GM23338 (cell line): ENCODE results near the gene CTAGE9. TPM values are rescaled to one million over a fixed set of nuclear protein-coding genes. Genes with fewer than 3 reads are reported as not detected.

Experiments used
- ATAC-seq: fragments of 200-7000 bp; cut with Tn5 transposase; 3 replicates; pipeline ENCODE4 v1.9.1; 2020
- DNase-seq: peaks from one replicate; pipeline ENCODE4 v3.0.0-alpha.2; 2015; ENCODE audit warnings: low spot score
- H2AFZ ChIP-seq: fragments of 200-600 bp; sonication (generic); 2 replicates; pipeline ENCODE4 v1.8.0; 2016; ENCODE audit warnings: antibody characterized with exemption, mild to moderate bottlenecking, moderate library complexity
- H3F3A ChIP-seq: fragments of 200-600 bp; sonication (generic); replicated peaks from 2 replicates; pipeline ENCODE4 v1.8.0; 2017; ENCODE audit warnings: antibody characterized with exemption, mixed run types, low read depth
- H3K27ac ChIP-seq: fragments of 200-600 bp; sonication (generic); 2 replicates; pipeline ENCODE4 v1.6.1; 2016; ENCODE audit warnings: low read depth
- H3K27me3 ChIP-seq: fragments of 200-600 bp; sonication (generic); 2 replicates; pipeline ENCODE4 v1.8.0; 2016; ENCODE audit warnings: mild to moderate bottlenecking, mixed run types, moderate library complexity; ENCODE audit not compliant: insufficient read depth
- H3K36me3 ChIP-seq: fragments of 200-600 bp; sonication (generic); 2 replicates; pipeline ENCODE4 v1.8.0; 2016; ENCODE audit warnings: mild to moderate bottlenecking; ENCODE audit not compliant: insufficient read depth
- H3K4me1 ChIP-seq: fragments of 200-600 bp; sonication (generic); 2 replicates; pipeline ENCODE4 v1.8.0; 2016; ENCODE audit warnings: mild to moderate bottlenecking, moderate library complexity; ENCODE audit not compliant: insufficient read depth
- H3K4me2 ChIP-seq: fragments of 200-600 bp; sonication (generic); 2 replicates; pipeline ENCODE4 v1.7.1; 2017; ENCODE audit warnings: mixed run types
- H3K4me3 ChIP-seq: fragments of 200-600 bp; sonication (generic); 2 replicates; pipeline ENCODE4 v1.6.1; 2016; ENCODE audit warnings: mixed run types
- H3K79me2 ChIP-seq: fragments of 200-600 bp; sonication (generic); replicated peaks from 2 replicates; pipeline ENCODE4 v1.8.0; 2017; ENCODE audit warnings: mild to moderate bottlenecking; ENCODE audit not compliant: insufficient read depth
- H3K9me2 ChIP-seq: fragments of 200-600 bp; sonication (generic); 2 replicates; pipeline ENCODE4 v1.8.0; 2017; ENCODE audit not compliant: insufficient read depth
- H4K20me1 ChIP-seq: fragments of 200-600 bp; sonication (generic); replicated peaks from 2 replicates; pipeline ENCODE4 v1.8.0; 2017; ENCODE audit warnings: mild to moderate bottlenecking; ENCODE audit not compliant: insufficient read depth
- H3K27ac Mint-ChIP-seq: 2 replicates; pipeline ENCODE4 v1.8.0; 2020; ENCODE audit warnings: inconsistent platforms, mild to moderate bottlenecking, moderate library complexity, mixed read lengths
- H3K27me3 Mint-ChIP-seq: 3 replicates; pipeline ENCODE4 v1.8.0; 2022; ENCODE audit warnings: low read depth, mild to moderate bottlenecking, moderate library complexity, mixed read lengths, inconsistent platforms; ENCODE audit not compliant: insufficient read depth, poor library complexity
- H3K36me3 Mint-ChIP-seq: 3 replicates; pipeline ENCODE4 v1.8.0; 2021; ENCODE audit warnings: low read depth, mild to moderate bottlenecking, inconsistent platforms, moderate library complexity, mixed read lengths
- H3K4me1 Mint-ChIP-seq: 3 replicates; pipeline ENCODE4 v1.8.0; 2020; ENCODE audit warnings: mild to moderate bottlenecking, inconsistent platforms, mixed read lengths
- H3K4me3 Mint-ChIP-seq: 3 replicates; pipeline ENCODE4 v1.8.0; 2021; ENCODE audit warnings: moderate library complexity, mild to moderate bottlenecking, inconsistent platforms, mixed read lengths
- H3K9me3 Mint-ChIP-seq: 3 replicates; pipeline ENCODE4 v1.8.0; 2020; ENCODE audit warnings: moderate library complexity, mild to moderate bottlenecking, inconsistent platforms, mixed read lengths
- ETS1 ChIP-seq: IDR thresholded peaks from 2 replicates; pipeline ENCODE4 v1.6.1; 2016; ENCODE audit warnings: antibody characterized with exemption
- EZH2phosphoT487 ChIP-seq: fragments of 200-600 bp; sonication (generic); IDR thresholded peaks from one replicate; pipeline ENCODE4 v1.8.1; 2018; ENCODE audit warnings: antibody characterized with exemption; ENCODE audit not compliant: unreplicated experiment
- JUNB ChIP-seq: IDR thresholded peaks from one replicate; pipeline ENCODE4 v1.6.1; 2016; ENCODE audit warnings: antibody characterized with exemption; ENCODE audit not compliant: unreplicated experiment
- NANOG ChIP-seq: IDR thresholded peaks from 2 replicates; pipeline ENCODE4 v1.6.1; 2016; ENCODE audit warnings: antibody characterized with exemption, borderline replicate concordance
- REST ChIP-seq: IDR thresholded peaks from one replicate; pipeline ENCODE4 v1.6.1; 2018; ENCODE audit warnings: antibody characterized with exemption; ENCODE audit not compliant: unreplicated experiment
- STAT1 ChIP-seq: IDR thresholded peaks from one replicate; pipeline ENCODE4 v1.6.1; 2016; ENCODE audit warnings: antibody characterized with exemption; ENCODE audit not compliant: unreplicated experiment
- ZNF114 ChIP-seq: fragments of 250-450 bp; sonication (Bioruptor Pico); IDR thresholded peaks from 2 replicates; pipeline ENCODE4 v1.5.0; 2020; ENCODE audit warnings: mild to moderate bottlenecking, moderate library complexity
- ZNF331 ChIP-seq: fragments of 250-450 bp; sonication (Bioruptor Pico); IDR thresholded peaks from 2 replicates; pipeline ENCODE4 v1.5.0; 2020; ENCODE audit warnings: low read depth, mild to moderate bottlenecking, moderate library complexity
- ZNF462 ChIP-seq: fragments of 250-450 bp; sonication (Bioruptor Pico); IDR thresholded peaks from 2 replicates; pipeline ENCODE4 v1.5.0; 2020; ENCODE audit warnings: mild to moderate bottlenecking, moderate library complexity
- polyA plus RNA-seq: library from polyadenylated mRNA; unstranded; fragments of >200 nt; fragmentation: Nextera tagmentation; extraction: Ambion mirVana; gene quantifications from 2 replicates; pipeline ENCODE4 v1.2.1, GENCODE V29; 2016
- total RNA-seq: library from RNA; depleted of rRNA; stranded (reverse); fragments of >200 nt; shearing (Covaris generic); gene quantifications from 2 replicates; pipeline ENCODE4 v1.2.3, GENCODE V29; 2014

The CTAGE9 gene
- total and polyA plus RNA-seq, 2 experiments from 2014 or later = 0.10 to 0.13 TPM

GRCh38 chr6:131724114-131724513 is 13.3 kb upstream of the CTAGE9 start:
- peaks cover 3% of the 10 kb centered on the region; the same call in 2 of the 3 replicates for H3K36me3 Mint-ChIP-seq
- Histone ChIP-seq H2AFZ (no peak overlapping the region), H3F3A (no peaks in the 10 kb centered on the region), H3K27ac (no peak overlapping the region), H3K4me3 (no peak overlapping the region), H3K4me2 (no peak overlapping the region), H3K36me3 (no peaks in the 10 kb centered on the region), H3K27me3 (no peaks in the 10 kb centered on the region), H4K20me1 (no peaks in the 10 kb centered on the region), H3K9me2 (no peaks in the 10 kb centered on the region), H3K4me1 (peaks cover 10% of the 10 kb centered on the region; the same call in 1 of the 2 replicates), H3K79me2 (no peaks in the 10 kb centered on the region)
- peaks cover 13% of the 10 kb centered on the region; the same call in 2 of the 3 replicates for H3K4me1 Mint-ChIP-seq
- peaks cover 5% of the 10 kb centered on the region for H3K27me3 Mint-ChIP-seq
- H3K27ac Mint-ChIP-seq = no peak overlapping the region
- DNase-seq = no peak
- no peak overlapping the region for H3K4me3 Mint-ChIP-seq
- peaks cover 4% of the 10 kb centered on the region; the same call in 1 of the 3 replicates for H3K9me3 Mint-ChIP-seq
- TF ChIP-seq ZNF114 (no peak), STAT1 (no peak), ETS1 (no peak)
- ATAC-seq = no peak

- ATAC-seq = no peak
- H4K20me1 ChIP-seq = no peaks in the 10 kb centered on the region
- H3K9me2 ChIP-seq = no peaks in the 10 kb centered on the region
- no peak overlapping the region for H3K27ac ChIP-seq
- peaks cover 3% of the 10 kb centered on the region for H3K27me3 Mint-ChIP-seq
- H3K4me1 Mint-ChIP-seq = peaks cover 6% of the 10 kb centered on the region; the same call in 2 of the 3 replicates
- H3K36me3 ChIP-seq = no peaks in the 10 kb centered on the region
- H3K9me3 Mint-ChIP-seq = no peaks in the 10 kb centered on the region
- peaks cover 1% of the 10 kb centered on the region; the same call in 2 of the 3 replicates for H3K36me3 Mint-ChIP-seq
- H3K4me3 Mint-ChIP-seq = no peak overlapping the region
- H3K4me2 ChIP-seq = no peak overlapping the region
- no peaks in the 10 kb centered on the region for H3K79me2 ChIP-seq
- H3K4me1 ChIP-seq = peaks cover 10% of the 10 kb centered on the region; the same call in 1 of the 2 replicates
- no peaks in the 10 kb centered on the region for H3F3A ChIP-seq
- DNase-seq = no peak
- H3K4me3 ChIP-seq = no peak overlapping the region
- no peak overlapping the region for H3K27ac Mint-ChIP-seq
- H2AFZ ChIP-seq = no peak overlapping the region; the same call in 1 of the 2 replicates
- H3K27me3 ChIP-seq = no peaks in the 10 kb centered on the region
- TF ChIP-seq ZNF331 (CRISPR knock-in tag) (no peak), ETS1 (no peak), ZNF462 (CRISPR knock-in tag) (no peak), NANOG (no peak), JUNB (no peak), REST (no peak), ZNF114 (no peak), EZH2phosphoT487 (no peak), STAT1 (no peak)
These were observed 10.3 kb upstream of the CTAGE9 start for GRCh38 chr6:131721161-131721560.
